Ectodermal cell (in vitro differentiated cells): ENCODE data around the gene ID1.
"Not testable (repeated sequence)": the region's sequence is repeated elsewhere in the genome, so short reads cannot be mapped to it uniquely, and the experiment has no call there.

Source experiments
- H3K27ac ChIP-seq: 2 replicates; pipeline ENCODE4 v1.7.0; 2013; ENCODE audit warnings: mild to moderate bottlenecking, low read depth, low read length; ENCODE audit not compliant: insufficient read depth, poor library complexity, severe bottlenecking
- H3K27me3 ChIP-seq: 2 replicates; pipeline ENCODE4 v1.7.0; 2013; ENCODE audit warnings: mild to moderate bottlenecking, low read length; ENCODE audit not compliant: insufficient read depth, control insufficient read depth, poor library complexity, severe bottlenecking
- H3K36me3 ChIP-seq: one replicate; pipeline ENCODE4 v1.7.0; 2013; ENCODE audit warnings: low read length; ENCODE audit not compliant: control insufficient read depth, insufficient read depth
- H3K4me1 ChIP-seq: one replicate; pipeline ENCODE4 v1.7.0; 2013; ENCODE audit warnings: low read length; ENCODE audit not compliant: control insufficient read depth, insufficient read depth
- H3K4me3 ChIP-seq: 2 replicates; pipeline ENCODE4 v1.7.0; 2013; ENCODE audit warnings: low read depth, low read length, control low read depth; ENCODE audit not compliant: insufficient read depth
- H3K9me3 ChIP-seq: 2 replicates; pipeline ENCODE4 v1.7.0; 2013; ENCODE audit warnings: mild to moderate bottlenecking, low read length, moderate library complexity; ENCODE audit not compliant: control insufficient read depth
- WGBS, 2 experiments: methylation state at CpG; one replicate each; pipeline ENCODE4 v1.1.7; 2013; ENCODE audit warnings: missing lambda C conversion rate in 2 of 2; 5-methylcytosine and 5-hydroxymethylcytosine counted together

ID1 gene

DNA sequence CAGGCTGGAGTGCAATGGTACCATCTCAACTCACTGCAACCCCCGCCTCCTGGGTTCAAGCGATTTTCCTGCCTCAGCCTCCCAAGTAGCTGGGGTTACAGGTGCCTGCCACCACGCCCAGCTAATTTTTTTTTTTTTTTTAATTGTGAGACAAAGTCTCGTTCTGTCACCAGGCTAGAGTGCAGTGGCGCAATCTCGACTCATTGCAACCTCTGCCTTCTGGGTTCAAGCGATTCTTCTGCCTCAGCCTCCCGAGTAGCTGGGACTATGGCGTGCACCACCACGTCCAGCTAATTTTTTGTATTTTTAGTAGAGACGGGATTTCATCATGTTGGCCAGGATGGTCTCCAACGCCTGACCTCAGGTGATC, 7.2 kb downstream of the ID1 start:
- not testable (repeated sequence) for H3K36me3 ChIP-seq, H3K9me3 ChIP-seq, H3K4me3 ChIP-seq, H3K27ac ChIP-seq
- H3K27me3 ChIP-seq, result peaks cover 19% of the 10 kb centered on the region
- H3K4me1 ChIP-seq, result peaks cover 13% of the 10 kb centered on the region
- WGBS, 2 experiments, result 88 to 93% methylated on average over 12 of the region's 12 CpGs

DNA sequence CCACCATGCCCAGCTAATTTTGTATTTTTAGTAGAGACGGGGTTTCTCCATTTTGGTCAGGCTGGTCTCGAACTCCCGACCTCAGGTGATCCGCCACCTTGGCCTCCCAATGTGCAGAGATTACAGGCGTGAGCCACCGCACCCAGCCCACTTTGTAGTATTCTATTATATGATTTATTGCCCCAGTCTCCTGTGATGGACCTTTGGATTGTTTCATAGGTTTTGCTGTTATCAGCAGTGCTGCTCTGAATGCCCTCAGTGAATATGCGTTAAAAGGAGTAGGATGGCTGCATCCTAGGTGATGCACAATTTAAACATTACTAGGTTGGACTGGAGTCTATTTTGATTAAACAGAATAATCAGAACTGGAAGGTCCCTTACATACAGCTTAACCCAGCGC, 10.3 kb downstream of the ID1 start:
- H3K4me3 ChIP-seq, result no peak overlapping the region
- H3K27ac ChIP-seq, result no peak overlapping the region
- H3K9me3 ChIP-seq, result no peaks in the 10 kb centered on the region
- H3K36me3 ChIP-seq, result no peaks in the 10 kb centered on the region
- no peaks in the 10 kb centered on the region for H3K27me3 ChIP-seq
- 91 to 97% methylated on average over 8 of the region's 8 CpGs for WGBS, 2 experiments
- H3K4me1 ChIP-seq, result no peaks in the 10 kb centered on the region

DNA sequence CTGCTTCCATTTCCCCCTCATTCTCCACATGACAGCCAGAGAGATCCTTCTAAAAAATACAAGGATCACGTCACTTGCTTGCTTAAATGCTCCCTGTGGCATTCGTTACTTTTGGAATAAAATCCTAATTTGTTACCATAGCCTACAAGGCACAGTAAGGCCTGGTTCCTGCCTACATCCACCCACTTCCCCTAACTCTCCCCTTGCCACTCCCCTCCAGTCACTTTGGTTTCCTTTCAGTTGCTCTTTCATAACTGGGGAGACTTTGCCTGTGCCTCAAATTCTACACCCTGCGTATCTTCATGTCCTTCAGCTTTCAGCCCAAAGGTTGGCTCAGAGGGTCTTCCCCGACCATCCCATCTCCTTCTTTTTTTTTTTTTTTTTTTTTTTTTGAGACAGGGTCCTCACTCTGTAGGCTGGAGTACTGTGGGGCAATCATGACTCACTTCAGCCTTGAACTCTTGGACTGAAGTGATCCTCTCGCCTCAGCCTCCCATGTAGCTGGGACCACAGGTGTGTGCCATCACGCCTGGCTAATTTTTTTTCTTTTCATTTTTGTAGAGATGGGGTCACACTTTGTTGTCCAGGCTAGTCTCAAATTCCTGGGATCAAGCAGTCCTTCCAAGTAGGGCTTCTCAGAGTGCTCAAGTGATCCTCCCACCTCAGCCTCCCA, 12.5 kb downstream of the ID1 start:
- Histone ChIP-seq H3K36me3 (no peaks in the 10 kb centered on the region), H3K4me3 (no peak overlapping the region), H3K27ac (no peak overlapping the region), H3K27me3 (no peaks in the 10 kb centered on the region), H3K9me3 (no peaks in the 10 kb centered on the region), H3K4me1 (no peaks in the 10 kb centered on the region)
- 85 to 94% methylated on average over 5 to 6 of the region's 6 CpGs for WGBS, 2 experiments

DNA sequence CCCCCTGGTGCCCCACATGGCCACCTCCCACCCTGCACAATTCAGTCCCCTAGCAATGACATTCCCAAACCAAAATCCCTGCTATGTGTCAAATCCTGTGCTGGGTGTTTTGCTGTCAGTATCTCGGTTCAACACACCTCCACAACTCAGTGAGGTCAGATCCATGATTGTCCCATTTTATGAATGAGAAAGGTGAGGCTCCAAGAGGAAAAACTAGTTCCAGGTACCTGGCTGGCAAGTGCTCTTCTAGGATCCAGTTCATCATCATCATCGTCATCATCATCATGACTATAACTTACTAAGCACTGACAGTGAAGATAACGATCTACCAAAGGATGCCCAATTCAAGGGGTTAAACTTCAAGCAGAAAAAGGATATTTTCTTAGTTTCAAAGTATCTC, 15.2 kb downstream of the ID1 start:
- no peaks in the 10 kb centered on the region for H3K36me3 ChIP-seq
- no peaks in the 10 kb centered on the region for H3K4me1 ChIP-seq
- H3K4me3 ChIP-seq, result no peak overlapping the region
- no peaks in the 10 kb centered on the region for H3K9me3 ChIP-seq
- H3K27ac ChIP-seq, result no peak overlapping the region
- 91 to 96% methylated on average over 3 of the region's 3 CpGs for WGBS, 2 experiments
- H3K27me3 ChIP-seq, result no peaks in the 10 kb centered on the region

DNA sequence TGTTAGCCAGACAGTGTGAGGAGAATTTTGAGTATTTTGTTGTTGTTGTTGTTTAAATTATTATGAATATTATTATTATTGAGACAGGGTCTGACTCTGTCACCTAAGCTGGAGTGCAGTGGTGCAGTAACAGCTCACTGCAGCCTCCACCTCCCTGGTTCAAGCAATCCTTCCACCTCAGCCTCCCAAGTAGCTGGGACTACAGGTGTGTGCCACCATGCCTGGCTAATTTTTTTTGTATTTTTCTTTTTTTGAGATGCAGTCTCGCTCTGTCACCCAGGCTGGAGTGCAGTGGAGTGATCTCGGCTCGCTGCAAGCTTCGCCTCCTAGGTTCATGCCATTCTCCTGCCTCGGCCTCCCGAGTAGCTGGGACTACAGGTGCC, 18.0 kb downstream of the ID1 start:
- H3K27me3 ChIP-seq, H3K4me1 ChIP-seq, H3K36me3 ChIP-seq, H3K9me3 ChIP-seq, H3K4me3 ChIP-seq, H3K27ac ChIP-seq: not testable (repeated sequence)
- 91 to 96% methylated on average over 5 to 6 of the region's 6 CpGs for WGBS, 2 experiments

DNA sequence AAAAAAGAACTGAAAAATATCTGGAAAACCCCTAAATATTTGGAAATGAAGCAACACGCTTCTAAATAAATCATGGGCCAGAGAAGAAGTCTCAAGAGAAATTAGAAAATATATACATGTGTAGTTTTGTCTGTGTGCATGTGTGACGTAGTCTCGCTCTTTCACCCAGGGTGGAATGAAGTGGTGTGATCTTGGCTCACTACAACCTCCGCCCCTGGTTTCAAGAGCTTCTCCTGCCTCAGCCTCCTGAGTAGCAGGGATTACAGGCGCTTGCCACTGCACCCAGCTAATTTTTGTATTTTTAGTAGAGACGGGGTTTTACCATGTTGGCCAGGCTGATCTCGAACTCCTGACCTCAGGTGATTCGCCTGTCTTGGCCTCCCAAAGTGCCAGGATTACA, 21.4 kb downstream of the ID1 start:
- not testable (repeated sequence) for H3K36me3 ChIP-seq, H3K4me3 ChIP-seq, H3K4me1 ChIP-seq, H3K27me3 ChIP-seq, H3K9me3 ChIP-seq, H3K27ac ChIP-seq
- 94 to 95% methylated on average over 8 of the region's 8 CpGs for WGBS, 2 experiments

DNA sequence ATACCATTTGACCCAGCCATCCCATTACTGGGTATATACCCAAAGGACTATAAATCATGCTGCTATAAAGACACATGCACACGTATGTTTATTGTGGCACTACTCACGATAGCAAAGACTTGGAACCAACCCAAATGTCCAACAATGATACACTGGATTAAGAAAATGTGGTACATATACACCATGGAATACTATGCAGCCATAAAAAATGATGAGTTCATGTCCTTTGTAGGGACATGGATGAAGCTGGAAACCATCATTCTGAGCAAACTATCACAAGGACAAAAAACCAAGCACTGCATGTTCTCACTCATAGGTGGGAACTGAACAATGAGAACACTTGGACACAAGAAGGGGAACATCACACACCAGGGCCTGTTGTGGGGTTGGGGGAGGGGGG, 23.0 kb downstream of the ID1 start:
- H3K36me3 ChIP-seq, H3K4me1 ChIP-seq, H3K4me3 ChIP-seq, H3K27me3 ChIP-seq, H3K9me3 ChIP-seq, H3K27ac ChIP-seq: not testable (repeated sequence)
- no CpG with 5 or more reads among the region's 2 CpGs for WGBS, 2 experiments

DNA sequence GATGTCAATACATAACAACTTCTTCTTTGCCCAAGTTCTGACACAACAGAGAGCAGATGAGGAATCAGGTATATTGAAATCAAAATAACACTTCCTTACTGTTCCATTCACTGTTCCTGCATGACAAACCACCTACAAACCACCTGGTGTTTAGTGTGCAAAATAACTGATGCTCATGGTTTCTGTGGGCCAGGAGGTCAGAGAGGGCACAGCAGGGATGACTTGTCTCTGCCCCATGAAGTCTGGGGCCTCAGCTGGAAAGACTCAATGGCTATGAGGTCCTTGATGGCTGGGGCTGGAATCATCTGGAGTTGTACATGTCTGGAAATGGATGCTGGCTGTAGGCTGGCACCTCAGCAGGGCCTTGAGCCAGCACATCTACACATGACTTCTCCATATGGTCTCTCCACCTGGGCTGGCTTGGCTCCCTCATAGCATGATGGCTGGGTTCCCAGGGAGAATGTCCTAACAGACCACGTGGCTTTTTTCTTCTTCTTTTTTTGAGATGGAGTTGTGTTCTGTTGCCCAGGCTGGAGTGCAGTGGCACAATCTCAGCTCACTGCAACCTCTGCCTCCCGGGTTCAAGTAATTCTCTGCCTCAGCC, 25.2 kb downstream of the ID1 start:
- Histone ChIP-seq H3K4me1 (no peaks in the 10 kb centered on the region), H3K36me3 (no peaks in the 10 kb centered on the region), H3K4me3 (no peak overlapping the region), H3K27me3 (no peaks in the 10 kb centered on the region), H3K27ac (no peak overlapping the region), H3K9me3 (no peaks in the 10 kb centered on the region)
- 77 to 91% methylated on average over 2 of the region's 2 CpGs for WGBS, 2 experiments

DNA sequence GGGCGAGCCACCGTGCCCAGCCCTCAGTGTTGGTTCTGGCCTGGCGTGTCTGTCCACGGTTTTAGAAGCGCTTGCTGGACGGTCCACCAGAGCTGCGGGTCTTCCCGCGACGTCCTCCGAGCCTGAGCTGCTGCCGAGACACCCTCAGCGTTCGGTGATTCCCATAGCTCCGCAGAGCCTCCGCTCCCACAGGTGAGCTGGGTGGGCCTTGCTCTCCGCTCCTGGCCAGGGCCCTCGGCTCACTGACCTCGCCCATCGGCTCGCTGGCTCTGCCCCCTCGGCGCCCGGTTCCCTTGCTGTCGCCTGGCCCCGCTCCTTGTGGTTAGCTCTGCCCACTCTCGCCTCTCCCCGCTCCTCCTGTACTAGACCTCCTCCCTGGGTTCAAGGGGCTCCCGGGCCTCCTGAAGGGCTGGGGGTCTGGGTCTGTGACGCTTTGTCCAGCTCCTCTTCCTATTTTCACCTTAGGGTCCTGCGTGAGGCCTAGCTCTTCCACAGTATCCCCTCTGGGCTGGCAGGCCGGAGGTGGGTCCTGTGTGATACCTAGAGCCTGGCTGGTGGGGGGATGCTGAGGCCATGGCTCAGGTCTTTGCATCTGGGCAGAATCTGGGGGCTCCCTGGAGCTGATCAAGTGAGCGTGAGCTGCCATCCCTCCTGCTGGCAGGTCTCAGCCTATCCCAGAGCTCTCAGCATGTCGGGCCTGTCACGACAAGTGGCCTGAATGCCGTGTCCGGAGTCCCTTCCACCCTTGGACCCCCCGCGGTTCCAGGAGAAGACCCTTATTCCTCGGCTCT, 27.7 kb downstream of the ID1 start:
- 93 to 94% methylated on average over 40 of the region's 40 CpGs for WGBS, 2 experiments
- Histone ChIP-seq H3K4me3 (no peak overlapping the region), H3K9me3 (no peaks in the 10 kb centered on the region), H3K27me3 (no peaks in the 10 kb centered on the region), H3K36me3 (no peaks in the 10 kb centered on the region), H3K4me1 (no peaks in the 10 kb centered on the region), H3K27ac (no peak overlapping the region)

DNA sequence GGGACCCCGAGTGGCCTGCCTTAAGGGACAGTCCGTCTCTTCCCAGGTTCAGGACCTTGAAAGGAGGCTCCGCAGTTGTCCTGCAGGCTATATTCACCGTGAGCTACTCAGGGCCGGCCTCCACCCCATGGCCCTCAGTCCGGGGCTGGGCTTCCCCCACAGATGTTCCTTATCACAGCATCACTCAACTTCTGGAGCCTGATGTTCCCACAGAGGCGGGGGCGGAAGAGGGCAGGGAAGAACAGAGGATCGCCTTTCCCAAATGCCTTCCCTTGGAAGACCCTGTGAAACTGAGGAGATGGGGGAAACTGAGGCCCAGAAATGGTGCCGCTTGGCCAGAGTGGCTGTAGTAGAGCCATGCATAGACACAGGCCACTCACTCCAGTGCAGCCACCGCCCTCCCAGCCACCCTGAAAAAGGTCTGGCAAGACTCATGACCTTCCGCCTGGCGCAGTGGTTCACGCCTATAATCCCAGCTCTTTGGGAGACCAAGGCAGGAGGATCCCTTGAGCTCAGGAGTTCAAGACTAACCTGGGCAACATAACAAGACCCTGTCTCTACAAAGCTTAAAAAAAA, 28.3 kb downstream of the ID1 start:
- Histone ChIP-seq H3K27me3 (no peaks in the 10 kb centered on the region), H3K36me3 (no peaks in the 10 kb centered on the region), H3K4me3 (no peak overlapping the region), H3K4me1 (peaks cover 4% of the 10 kb centered on the region), H3K27ac (no peak overlapping the region), H3K9me3 (no peaks in the 10 kb centered on the region)
- WGBS, 2 experiments, result 94% methylated on average over 14 of the region's 14 CpGs
